NCI-H345 (cell line): ENCODE data around the gene PAGR1.
"Not testable (repeated sequence)": the region's sequence is repeated elsewhere in the genome, so short reads cannot be mapped to it uniquely, and the experiment has no call there.

Experiments
- DNase-seq: peaks from one replicate; lab custom pipeline; 2025; lab: John Stamatoyannopoulos, UW

Gene PAGR1

DNA sequence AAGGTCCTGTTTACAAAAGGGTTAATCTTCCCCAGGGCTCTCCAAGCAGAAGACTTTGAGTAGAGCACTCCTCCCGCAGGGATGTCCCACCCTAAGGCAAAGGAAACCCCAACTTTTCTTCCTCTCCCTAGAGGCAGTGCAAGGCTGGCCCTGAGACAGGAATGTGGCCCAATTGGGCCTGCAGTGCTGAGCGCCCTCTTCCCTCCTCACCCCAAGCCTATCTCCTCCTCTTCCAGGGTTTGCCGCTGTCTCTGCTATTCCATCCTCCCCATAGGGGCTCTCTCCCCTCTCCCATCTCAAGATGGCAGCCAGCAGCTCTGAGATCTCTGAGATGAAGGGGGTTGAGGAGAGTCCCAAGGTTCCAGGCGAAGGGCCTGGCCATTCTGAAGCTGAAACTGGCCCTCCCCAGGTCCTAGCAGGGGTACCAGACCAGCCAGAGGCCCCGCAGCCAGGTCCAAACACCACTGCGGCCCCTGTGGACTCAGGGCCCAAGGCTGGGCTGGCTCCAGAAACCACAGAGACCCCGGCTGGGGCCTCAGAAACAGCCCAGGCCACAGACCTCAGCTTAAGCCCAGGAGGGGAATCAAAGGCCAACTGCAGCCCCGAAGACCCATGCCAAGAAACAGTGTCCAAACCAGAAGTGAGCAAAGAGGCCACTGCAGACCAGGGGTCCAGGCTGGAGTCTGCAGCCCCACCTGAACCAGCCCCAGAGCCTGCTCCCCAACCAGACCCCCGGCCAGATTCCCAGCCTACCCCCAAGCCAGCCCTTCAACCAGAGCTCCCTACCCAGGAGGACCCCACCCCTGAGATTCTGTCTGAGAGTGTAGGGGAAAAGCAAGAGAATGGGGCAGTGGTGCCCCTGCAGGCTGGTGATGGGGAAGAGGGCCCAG, 3.0 kb upstream of the PAGR1 start:
- DNase-seq, result no peak

GRCh38 chr16:29813644-29814562, 2.0 kb upstream of the PAGR1 start:
- no peak for DNase-seq

DNA sequence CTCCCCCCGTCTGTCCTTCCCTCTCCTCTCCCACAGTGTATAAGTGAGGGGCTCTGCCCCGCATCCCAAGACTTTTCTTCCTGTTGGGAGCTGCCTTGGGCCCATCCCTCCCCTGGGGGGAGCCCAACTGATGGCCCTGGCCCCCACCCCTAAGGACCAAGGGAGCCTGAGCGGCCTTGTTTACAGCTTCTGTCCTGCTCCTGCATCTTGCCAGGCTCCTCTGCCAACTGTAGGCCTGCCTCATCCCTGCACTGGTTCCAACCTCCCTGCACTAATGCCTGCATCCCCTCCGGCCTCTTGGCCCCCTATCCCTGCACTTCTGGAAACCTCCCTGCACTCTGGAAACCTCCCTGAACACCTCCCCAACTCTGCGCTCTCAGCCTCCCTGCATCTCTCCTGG, 1.4 kb upstream of the PAGR1 start:
- DNase-seq, result no peak

GRCh38 chr16:29815032-29815721, 775 bp upstream of the PAGR1 start:
- DNase-seq, result peak; percentile 60

- peak; percentile 72 for DNase-seq
Measured at GRCh38 chr16:29816694-29817441, 916 bp downstream of the PAGR1 start.

DNA sequence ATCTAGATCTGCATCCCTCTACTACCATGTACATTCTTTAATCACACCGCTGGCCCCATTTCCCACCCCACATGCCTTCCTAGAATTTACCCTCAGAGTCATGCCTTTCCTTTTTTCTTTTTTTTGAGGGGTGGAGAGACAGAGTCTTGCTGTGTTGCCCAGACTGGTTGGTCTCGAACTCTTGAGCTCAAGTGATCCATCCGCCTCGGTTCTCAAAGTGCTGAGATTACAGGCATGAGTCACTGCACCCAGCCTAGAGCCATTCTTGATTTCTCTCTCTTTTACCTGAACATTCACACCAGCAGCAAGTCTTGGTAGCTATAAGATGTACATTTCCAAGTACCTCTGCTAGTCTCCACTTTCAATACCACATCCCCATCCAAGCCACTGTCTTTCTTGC, 2.1 kb downstream of the PAGR1 start:
- DNase-seq, result no peak

DNA sequence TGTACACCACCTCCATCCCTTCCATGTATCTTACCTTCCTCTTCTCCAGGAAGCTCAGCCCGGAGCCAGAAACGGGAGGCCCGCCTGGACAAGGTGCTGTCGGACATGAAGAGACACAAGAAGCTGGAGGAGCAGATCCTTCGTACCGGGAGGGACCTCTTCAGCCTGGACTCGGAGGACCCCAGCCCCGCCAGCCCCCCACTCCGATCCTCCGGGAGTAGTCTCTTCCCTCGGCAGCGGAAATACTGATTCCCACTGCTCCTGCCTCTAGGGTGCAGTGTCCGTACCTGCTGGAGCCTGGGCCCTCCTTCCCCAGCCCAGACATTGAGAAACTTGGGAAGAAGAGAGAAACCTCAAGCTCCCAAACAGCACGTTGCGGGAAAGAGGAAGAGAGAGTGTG, 3.6 kb downstream of the PAGR1 start:
- no peak for DNase-seq

DNA sequence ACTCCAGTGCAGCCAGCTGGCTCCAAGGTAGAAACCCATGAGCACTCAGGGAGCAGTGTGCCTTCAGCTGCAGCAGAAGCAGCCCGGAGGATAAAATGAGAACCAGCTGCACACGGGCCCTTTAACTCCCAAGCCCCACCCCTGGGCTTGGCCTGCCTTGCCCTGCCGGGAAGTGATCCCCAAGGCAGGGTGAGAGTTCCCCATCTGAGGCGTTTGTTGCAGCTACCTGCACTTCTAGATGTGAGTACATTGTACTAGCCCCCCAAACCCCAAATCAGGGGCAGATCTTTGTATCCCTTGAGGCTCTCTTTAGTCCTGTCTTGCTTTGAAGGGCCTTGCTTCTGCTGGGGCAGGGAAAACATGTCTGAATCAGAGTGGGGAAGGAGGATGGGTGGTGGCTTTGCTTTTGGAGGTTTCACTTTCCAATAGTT, 4.3 kb downstream of the PAGR1 start, which contains the start of gene MVP:
Gene MVP (plus strand): TSS at position 192 of the 431 bp plus-strand sequence. CDS start 10,088 bp downstream, outside the sequence.
- DNase-seq, result peak; percentile 68

- no peak for DNase-seq
Measured at GRCh38 chr16:29820730-29821642, 5.0 kb downstream of the PAGR1 start.

- DNase-seq, result no peak
Measured at GRCh38 chr16:29821643-29822115, 5.7 kb downstream of the PAGR1 start.

- no peak for DNase-seq
Measured at GRCh38 chr16:29824589-29825144, 8.7 kb downstream of the PAGR1 start.

DNA sequence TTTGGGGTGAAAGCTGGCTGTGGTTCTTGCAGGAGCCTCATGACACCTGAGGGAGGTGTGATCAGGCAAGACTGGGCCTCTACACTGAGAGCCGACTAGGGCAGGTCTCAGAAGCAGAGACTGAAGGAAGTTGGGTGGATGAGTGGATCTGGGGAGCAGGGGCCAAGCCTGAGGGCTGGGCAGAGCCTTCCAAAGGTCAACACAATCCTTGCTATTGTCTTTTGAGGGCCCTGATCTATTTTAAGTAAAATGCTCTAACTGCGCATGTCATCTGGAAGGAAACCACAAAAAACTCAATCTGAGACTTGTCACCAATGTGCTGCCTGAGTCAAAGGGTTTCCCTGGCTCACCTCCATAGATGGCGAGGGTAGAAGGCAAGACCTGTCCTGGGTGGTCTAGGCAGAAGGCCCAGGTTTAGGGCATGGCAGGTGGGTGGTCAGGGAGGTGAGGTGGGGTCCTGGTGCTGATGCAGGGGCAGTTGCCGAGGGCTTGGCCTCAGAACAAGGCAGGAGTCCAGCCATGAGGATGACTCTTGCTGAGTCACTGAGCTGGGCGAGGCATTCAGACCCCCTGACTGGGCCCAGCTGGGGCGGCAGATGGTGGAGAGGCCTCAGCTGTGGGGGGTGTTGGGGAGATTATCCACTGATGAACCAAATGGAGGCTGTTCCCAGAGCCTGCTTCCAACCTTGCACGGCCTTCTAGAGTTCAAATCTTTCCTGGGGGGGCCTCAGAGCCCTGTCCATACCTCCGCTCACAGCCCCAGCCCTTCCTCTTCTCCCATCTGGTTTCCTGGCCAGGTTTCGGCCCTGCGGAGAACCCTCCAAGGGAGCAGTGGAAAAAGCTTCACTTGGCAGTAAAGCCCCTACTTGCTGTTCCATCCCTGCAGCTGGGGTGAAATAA, 9.4 kb downstream of the PAGR1 start:
- no peak for DNase-seq

- no peak for DNase-seq
Measured at GRCh38 chr16:29826342-29826695, 10.4 kb downstream of the PAGR1 start.

DNA sequence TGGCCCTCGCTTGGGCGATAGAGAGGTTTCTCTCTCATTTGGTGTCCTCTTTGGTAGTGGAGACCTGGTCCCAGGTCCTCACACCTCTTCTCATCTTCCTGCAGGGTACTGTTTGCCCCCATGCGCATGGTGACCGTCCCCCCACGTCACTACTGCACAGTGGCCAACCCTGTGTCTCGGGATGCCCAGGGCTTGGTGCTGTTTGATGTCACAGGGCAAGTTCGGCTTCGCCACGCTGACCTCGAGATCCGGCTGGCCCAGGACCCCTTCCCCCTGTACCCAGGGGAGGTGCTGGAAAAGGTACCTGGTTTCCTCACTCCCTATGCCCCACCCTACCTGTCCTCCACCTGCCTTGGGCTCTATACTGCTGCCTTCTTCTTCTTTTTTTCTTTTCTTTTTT, 14.8 kb downstream of the PAGR1 start:
- no peak for DNase-seq

- no peak for DNase-seq
Measured at GRCh38 chr16:29831490-29831889, 15.5 kb downstream of the PAGR1 start.

DNA sequence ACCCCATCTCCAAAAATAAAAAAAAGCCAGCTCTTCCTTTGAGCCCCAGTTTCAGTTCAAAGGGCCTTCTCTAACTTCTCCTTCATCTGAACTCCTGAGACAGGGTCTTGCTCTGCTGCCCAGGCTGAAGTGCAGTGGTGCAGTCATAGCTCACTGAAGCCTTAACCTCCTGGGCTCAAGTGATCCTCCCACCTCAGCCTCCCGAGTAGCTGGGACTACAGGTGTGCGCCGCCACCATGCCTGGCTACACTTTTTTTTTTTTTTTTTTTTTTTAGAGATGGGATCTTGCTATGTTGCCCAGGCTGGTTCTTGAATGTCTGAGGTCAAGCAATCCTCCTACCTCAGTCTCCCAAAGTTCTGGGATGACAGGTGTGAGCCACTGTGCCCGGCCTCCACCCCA, 17.3 kb downstream of the PAGR1 start:
- DNase-seq, result not testable (repeated sequence)

DNA sequence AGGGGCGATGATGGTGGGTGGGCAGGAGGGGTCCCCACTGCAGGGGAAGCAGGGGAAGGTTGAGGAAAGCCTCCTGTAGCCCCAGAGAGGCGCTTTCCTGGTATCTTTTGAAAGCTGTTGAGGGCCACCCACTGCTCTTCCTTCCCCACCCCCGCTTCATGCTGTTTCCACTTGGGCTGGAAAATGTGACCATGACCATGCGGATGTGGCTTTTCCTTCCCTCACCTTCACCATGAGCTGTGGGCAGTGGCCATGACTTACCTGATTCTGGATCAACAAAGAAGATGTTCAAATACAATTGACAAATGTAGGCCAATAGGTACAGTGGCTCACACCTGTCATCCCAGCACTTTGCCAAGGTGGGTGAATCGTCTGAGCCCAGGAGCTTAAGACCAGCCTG, 18.1 kb downstream of the PAGR1 start:
- DNase-seq, result no peak

- DNase-seq, result no peak
Measured at GRCh38 chr16:29835926-29836325, 20.0 kb downstream of the PAGR1 start.

GRCh38 chr16:29836623-29837022, 20.7 kb downstream of the PAGR1 start:
- no peak for DNase-seq
